Mucosa of descending colon (tissue), 3 donors: Measurements from ENCODE around the gene PIM1. TPM values are rescaled to one million over a fixed set of nuclear protein-coding genes. Genes with fewer than 3 reads are reported as not detected.

ENCODE experiments used
- ATAC-seq: fragments of 200-7000 bp; cut with Tn5 transposase; one replicate; pipeline ENCODE4 v1.9.1; 2020; ENCODE audit warnings: mild to moderate bottlenecking, moderate library complexity
- DNase-seq, 3 donors: peaks; one replicate each; pipeline ENCODE4 v3.0.0-alpha.2; 2020
- H3K36me3 ChIP-seq: fragments of 200-600 bp; one replicate; pipeline ENCODE4 v1.8.0; 2021; ENCODE audit warnings: low read depth, mild to moderate bottlenecking
- H3K4me1 ChIP-seq: fragments of 200-600 bp; one replicate; pipeline ENCODE4 v1.8.0; 2021; ENCODE audit warnings: low read depth, mild to moderate bottlenecking
- H3K4me3 ChIP-seq: fragments of 200-600 bp; one replicate; pipeline ENCODE4 v1.8.0; 2021; ENCODE audit warnings: mild to moderate bottlenecking
- H3K9me3 ChIP-seq: fragments of 200-600 bp; one replicate; pipeline ENCODE4 v1.8.0; 2021; ENCODE audit warnings: mild to moderate bottlenecking
- intact Hi-C, 2 donors: fragments of 100-400 bp; cut with DNase I in 1 of 2; cut with micrococcal nuclease in 1 of 2; formaldehyde crosslinking; loops; one replicate each; pipeline versions ENCODE4 v1.11.0 to v1.11.1; 2022; cut with DNase I, micrococcal nuclease
- total RNA-seq, 3 donors: library from RNA; stranded (reverse); fragmentation: NEBNext Ultra II Directional in 2 of 3; extraction: Animal tissue kit (Norgen Biotek cat#: 25700) in 2 of 3; gene quantifications; one replicate each; pipeline versions ENCODE4 v1.2.1 to v1.2.4, GENCODE V29; 2021 to 2023
- TF ChIP-seq, protein P1 (sequence below): fragments of 200-600 bp; IDR thresholded peaks from one replicate; pipeline ENCODE4 v1.8.0; 2022; ENCODE audit warnings: antibody characterized with exemption, mild to moderate bottlenecking
- donor health status: DM: no; HTN: no; CAD: no; lungs with moderate emphysema.
- donor health status: DM: no; HTN: no; CAD: no.
- donor health status: DM: no; HTN: yes; CAD: no.

PIM1 gene
- total RNA-seq, 3 donors from 2014 or later = 36.9 to 84.1 (median 56.0) TPM

- TF ChIP-seq, protein P1, sequence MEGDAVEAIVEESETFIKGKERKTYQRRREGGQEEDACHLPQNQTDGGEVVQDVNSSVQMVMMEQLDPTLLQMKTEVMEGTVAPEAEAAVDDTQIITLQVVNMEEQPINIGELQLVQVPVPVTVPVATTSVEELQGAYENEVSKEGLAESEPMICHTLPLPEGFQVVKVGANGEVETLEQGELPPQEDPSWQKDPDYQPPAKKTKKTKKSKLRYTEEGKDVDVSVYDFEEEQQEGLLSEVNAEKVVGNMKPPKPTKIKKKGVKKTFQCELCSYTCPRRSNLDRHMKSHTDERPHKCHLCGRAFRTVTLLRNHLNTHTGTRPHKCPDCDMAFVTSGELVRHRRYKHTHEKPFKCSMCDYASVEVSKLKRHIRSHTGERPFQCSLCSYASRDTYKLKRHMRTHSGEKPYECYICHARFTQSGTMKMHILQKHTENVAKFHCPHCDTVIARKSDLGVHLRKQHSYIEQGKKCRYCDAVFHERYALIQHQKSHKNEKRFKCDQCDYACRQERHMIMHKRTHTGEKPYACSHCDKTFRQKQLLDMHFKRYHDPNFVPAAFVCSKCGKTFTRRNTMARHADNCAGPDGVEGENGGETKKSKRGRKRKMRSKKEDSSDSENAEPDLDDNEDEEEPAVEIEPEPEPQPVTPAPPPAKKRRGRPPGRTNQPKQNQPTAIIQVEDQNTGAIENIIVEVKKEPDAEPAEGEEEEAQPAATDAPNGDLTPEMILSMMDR = peak; percentile 61
- ATAC-seq (peak; percentile 84), DNase-seq (peak; percentile 90 to 93 (median 92))
- Histone ChIP-seq H3K4me1 (peaks cover 17% of the 10 kb centered on the region), H3K36me3 (no peaks in the 10 kb centered on the region), H3K9me3 (no peaks in the 10 kb centered on the region), H3K4me3 (no peak overlapping the region)
- intact Hi-C loops = loop anchor here (10.0 kb wide), 1 partner anchor 183 kb away; no protein-coding TSS in a partner anchor
These were observed 38.0 kb downstream of the PIM1 start for GRCh38 chr6:37207903-37208456.

DNA sequence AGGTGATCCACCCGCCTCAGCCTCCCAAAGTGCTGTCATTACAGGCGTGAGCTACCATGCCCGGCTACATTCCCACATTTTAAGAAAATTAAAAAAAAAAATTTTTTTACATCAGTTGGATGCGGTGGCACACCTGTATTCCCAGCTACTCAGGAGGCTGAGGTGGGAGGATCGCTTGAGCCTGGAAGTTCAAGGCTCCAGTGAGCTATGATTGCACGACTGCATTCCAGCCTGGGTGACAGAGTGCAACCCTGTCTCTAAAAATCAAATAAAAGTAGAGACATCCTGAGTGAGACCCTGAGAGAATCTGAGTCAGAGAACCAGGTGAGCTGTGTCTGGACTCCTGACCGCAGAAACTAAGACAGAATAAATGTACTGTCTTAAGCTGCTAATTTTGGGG is 38.8 kb downstream of the PIM1 start:
- TF ChIP-seq, protein P1 = no peak
- no peaks in the 10 kb centered on the region for H3K9me3 ChIP-seq
- peaks cover 12% of the 10 kb centered on the region for H3K4me1 ChIP-seq
- ATAC-seq (no peak), DNase-seq (no peak)
- intact Hi-C loops = loop anchor here (10.0 kb wide), 1 partner anchor 184 kb away; no protein-coding TSS in a partner anchor
- no peaks in the 10 kb centered on the region for H3K36me3 ChIP-seq
- H3K4me3 ChIP-seq = no peak overlapping the region

- no peak for ATAC-seq
- H3K4me3 ChIP-seq = no peak overlapping the region
- H3K36me3 ChIP-seq = no peaks in the 10 kb centered on the region
- DNase-seq = no peak
- H3K4me1 ChIP-seq = peaks cover 6% of the 10 kb centered on the region
- TF ChIP-seq, protein P1 = no peak
- H3K9me3 ChIP-seq = no peaks in the 10 kb centered on the region
- intact Hi-C loops = loop anchor here (10.0 kb wide), 1 partner anchor 185 kb away; no protein-coding TSS in a partner anchor
These were observed 39.7 kb downstream of the PIM1 start for GRCh38 chr6:37209461-37210205.

DNA sequence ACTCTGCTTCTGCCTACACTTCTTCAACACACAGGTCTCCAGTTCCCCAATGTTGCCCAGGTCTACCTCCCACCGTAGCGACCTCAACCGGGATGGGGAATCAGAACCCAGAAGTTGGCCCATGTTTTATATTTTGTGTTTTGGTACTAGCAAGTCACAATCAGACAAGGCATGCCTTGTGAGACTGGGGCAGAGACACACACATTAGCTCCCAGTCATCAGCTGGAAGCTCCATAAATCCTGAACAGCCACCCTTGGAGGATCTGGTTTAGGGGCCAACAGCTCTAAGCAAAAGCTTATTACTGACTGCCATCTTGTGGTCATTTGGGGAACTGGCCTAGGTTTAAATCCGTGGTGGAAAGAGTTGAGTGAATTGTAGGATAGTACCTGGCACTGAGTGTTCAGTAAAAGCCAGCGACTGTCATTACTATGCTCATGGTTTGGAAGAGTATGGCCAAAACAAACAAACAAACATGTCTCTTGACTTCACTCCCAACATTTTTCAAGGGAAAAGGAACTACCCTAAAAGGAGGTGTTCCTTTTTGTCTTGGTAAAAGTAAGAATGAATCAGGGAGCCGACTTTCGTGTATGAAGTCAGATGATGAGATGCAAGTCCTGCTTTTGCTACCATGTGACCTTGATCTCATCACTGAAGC is 40.5 kb downstream of the PIM1 start:
- intact Hi-C loops = no loop called here
- Histone ChIP-seq H3K9me3 (no peaks in the 10 kb centered on the region), H3K4me1 (peaks cover 6% of the 10 kb centered on the region), H3K4me3 (no peak overlapping the region), H3K36me3 (no peaks in the 10 kb centered on the region)
- TF ChIP-seq, protein P1 = peak; percentile 93
- DNase-seq (peak in 1 of 3 donors; percentile 93), ATAC-seq (peak; percentile 84)

DNA sequence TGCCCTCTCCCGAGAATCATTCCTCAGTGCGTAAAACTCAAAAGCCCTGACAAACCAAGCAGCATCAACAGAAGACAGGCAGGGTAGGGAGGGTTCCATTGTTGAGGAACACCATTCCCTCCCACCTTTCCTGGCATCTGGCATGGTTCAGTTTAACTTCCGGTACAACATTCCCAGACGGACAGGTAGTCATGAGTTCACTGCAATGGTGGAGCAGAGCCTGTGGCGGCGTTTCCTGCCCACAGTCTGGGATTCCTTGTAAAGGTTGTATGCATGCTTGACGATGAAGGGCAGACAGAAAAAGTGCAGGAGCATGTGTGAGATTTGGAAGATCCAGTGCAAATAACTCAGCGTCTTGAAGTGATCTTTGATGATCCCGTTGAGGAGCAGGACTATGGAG is 42.3 kb downstream of the PIM1 start:
- H3K4me3 ChIP-seq = no peak overlapping the region
- TF ChIP-seq, protein P1 = no peak
- peaks cover 6% of the 10 kb centered on the region for H3K4me1 ChIP-seq
- ATAC-seq (no peak), DNase-seq (no peak)
- H3K9me3 ChIP-seq = no peaks in the 10 kb centered on the region
- no peaks in the 10 kb centered on the region for H3K36me3 ChIP-seq
- intact Hi-C loops = no loop called here
